Adipocyte (in vitro differentiated cells): ENCODE data around the gene UTS2R.
A peak's percentile ranks its signal among the peaks of the same experiment; 100 is the strongest.

Source experiments
- DNase-seq: peaks from one replicate; pipeline ENCODE4 v3.0.0-alpha.2; 2015; ENCODE audit warnings: low read depth
- H3K27me3 ChIP-seq: replicated peaks from 2 replicates; pipeline ENCODE4 v1.7.0; 2013; ENCODE audit warnings: mild to moderate bottlenecking, low read length, moderate library complexity; ENCODE audit not compliant: control insufficient read depth, insufficient read depth
- H3K36me3 ChIP-seq: 2 replicates; pipeline ENCODE4 v1.7.0; 2013; ENCODE audit warnings: low read length, mild to moderate bottlenecking, moderate library complexity; ENCODE audit not compliant: control insufficient read depth, insufficient read depth, severe bottlenecking
- H3K4me1 ChIP-seq: 2 replicates; pipeline ENCODE4 v1.7.0; 2013; ENCODE audit warnings: mild to moderate bottlenecking, low read length, moderate library complexity; ENCODE audit not compliant: control insufficient read depth, insufficient read depth
- H3K4me3 ChIP-seq: 2 replicates; pipeline ENCODE4 v1.7.0; 2013; ENCODE audit warnings: mild to moderate bottlenecking, low read length, moderate library complexity
- H3K9ac ChIP-seq: 2 replicates; pipeline ENCODE4 v1.7.0; 2013; ENCODE audit warnings: mild to moderate bottlenecking, low read length, moderate library complexity
- H3K9me3 ChIP-seq: 2 replicates; pipeline ENCODE4 v1.7.0; 2013; ENCODE audit warnings: mild to moderate bottlenecking, low read length, moderate library complexity; ENCODE audit not compliant: control insufficient read depth

Gene UTS2R

DNA sequence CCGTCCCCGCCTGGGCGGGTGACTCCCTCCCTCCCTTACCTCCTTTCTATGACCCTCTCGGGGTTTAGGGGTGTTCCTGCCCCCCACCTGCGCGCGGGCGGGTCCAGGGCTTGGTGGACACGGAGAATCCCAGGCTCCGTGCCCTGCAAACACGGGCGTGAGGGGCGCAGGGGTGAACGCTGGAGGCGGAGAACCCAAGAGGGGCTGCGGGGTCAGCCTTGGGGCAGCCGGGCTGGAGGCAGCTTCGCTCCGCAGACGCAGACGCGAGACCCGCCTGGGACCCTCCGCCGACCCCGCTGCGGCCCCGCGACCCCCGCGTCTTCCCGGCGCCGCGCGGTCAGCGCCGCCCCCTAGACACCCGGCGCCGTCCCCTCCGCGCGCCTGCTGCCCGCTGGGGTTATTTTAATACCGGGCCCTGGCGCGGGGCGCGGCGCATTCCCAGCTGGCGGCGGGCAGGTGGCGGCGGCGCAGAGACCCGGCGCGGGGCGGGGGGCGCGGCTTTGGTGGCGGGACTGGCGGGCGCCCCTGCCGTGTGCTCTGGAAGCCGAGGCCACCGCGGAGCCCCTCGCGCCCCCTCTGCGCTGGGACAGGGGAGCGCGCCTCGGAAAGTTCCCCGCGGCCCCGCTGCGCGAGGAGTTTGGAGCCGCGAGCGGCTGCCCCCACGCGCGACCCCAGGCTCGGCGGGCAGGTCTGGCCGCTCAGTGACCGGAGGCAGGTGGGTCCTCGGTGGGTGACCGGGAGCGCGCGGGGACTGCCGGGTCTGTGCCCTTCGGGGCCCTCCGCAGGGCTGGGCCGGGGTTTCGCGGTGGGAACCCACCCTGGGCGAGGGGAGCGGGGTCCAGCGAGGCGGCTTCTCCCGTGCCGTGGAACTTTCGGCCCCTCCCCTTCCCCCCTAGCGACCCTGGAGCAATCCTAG, at the start of gene UTS2R:
Gene UTS2R, plus strand, starts transcription at position 433 of the 916 bp plus-strand sequence. CDS start 2,560 bp downstream, outside the sequence.
- no peak within 1 kb of the TSS for H3K9ac ChIP-seq
- H3K4me1 ChIP-seq, result peaks cover 5% of the 10 kb centered on the region
- H3K4me3 ChIP-seq, result peak within 1 kb of the TSS; percentile 70
- H3K9me3 ChIP-seq, result no peaks in the 10 kb centered on the region
- H3K36me3 ChIP-seq, result no peaks in the 10 kb centered on the region
- peaks cover 43% of the 10 kb centered on the region for H3K27me3 ChIP-seq
- no peak for DNase-seq

DNA sequence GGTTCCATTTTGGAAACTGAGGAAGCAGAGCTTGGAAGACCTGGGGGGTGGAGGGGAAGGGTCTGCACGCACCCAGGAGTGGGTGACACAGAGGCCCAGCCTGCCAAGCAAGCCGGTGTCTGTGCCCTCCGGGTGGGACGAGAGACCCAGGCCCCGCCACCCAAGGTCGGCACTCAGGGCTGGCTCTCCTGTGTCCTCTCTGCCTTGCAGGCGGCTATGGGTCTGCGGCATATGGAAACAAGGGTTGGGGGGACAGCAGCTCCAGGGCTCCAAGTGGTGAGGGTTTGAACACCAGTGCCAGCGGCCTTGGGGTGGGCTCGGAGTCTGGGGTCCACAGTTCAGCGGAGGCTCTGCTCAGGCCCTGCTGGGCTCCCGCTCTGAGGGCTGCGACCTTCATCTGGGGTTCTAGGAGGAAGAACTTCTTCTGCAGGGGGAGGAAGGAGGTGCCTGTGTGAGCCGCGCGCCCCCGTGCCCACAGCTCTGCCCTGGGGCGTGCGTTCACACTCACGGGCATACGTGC, 49.6 kb upstream of the UTS2R start:
- peaks cover 2% of the 10 kb centered on the region for H3K27me3 ChIP-seq
- peaks cover 1% of the 10 kb centered on the region for H3K4me1 ChIP-seq
- H3K36me3 ChIP-seq, result no peaks in the 10 kb centered on the region
- no peak overlapping the region for H3K9ac ChIP-seq
- no peak overlapping the region for H3K4me3 ChIP-seq
- H3K9me3 ChIP-seq, result no peaks in the 10 kb centered on the region
- DNase-seq, result no peak

DNA sequence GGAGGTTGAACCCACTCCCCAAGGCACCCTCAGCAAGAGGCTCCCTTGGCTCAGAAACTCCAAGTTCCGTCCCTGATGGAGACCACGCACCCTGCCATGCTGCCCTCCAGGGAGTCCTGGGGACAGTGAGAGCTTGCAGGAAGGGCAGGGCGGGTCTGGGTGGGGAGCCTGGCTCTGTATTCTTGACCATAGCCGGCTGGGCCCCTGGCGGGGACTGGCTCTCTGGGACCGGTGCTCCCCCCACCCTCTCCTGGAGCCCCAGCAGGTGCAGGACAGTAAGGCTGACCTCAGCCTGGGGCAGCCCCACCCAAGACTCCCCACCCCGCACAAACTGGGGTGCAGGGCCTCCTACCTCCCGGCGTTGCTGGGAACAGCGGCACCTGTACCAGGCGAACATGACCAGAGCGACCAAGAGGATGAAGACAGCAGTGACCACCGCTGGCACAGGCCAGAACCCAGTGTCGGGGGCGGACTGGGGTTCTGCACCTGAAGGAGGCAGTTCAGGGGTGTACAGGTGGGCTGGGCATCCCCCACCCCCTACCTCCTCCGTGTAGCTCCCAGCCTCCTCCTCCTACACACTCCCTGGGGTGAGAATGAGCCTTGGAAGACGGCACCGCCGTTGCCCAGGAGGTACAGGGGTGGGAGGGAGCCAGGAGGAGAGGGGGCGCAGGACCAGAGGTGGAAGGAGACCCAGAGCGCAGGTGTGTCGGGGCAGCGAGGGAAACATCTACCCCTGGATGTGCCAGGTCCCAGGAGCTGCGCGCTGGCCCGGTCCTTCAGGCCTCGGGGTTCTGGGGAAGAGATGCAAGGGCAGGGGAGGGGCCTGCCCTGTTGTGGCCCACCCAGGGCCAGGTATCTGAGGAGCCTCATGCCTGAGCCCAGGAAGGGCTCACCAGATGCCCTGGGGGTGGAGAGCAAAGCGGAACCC, 48.8 kb upstream of the UTS2R start:
- H3K4me3 ChIP-seq, result no peak overlapping the region
- no peaks in the 10 kb centered on the region for H3K27me3 ChIP-seq
- H3K9ac ChIP-seq, result no peak overlapping the region
- H3K4me1 ChIP-seq, result no peaks in the 10 kb centered on the region
- H3K9me3 ChIP-seq, result no peaks in the 10 kb centered on the region
- DNase-seq, result no peak
- no peaks in the 10 kb centered on the region for H3K36me3 ChIP-seq

DNA sequence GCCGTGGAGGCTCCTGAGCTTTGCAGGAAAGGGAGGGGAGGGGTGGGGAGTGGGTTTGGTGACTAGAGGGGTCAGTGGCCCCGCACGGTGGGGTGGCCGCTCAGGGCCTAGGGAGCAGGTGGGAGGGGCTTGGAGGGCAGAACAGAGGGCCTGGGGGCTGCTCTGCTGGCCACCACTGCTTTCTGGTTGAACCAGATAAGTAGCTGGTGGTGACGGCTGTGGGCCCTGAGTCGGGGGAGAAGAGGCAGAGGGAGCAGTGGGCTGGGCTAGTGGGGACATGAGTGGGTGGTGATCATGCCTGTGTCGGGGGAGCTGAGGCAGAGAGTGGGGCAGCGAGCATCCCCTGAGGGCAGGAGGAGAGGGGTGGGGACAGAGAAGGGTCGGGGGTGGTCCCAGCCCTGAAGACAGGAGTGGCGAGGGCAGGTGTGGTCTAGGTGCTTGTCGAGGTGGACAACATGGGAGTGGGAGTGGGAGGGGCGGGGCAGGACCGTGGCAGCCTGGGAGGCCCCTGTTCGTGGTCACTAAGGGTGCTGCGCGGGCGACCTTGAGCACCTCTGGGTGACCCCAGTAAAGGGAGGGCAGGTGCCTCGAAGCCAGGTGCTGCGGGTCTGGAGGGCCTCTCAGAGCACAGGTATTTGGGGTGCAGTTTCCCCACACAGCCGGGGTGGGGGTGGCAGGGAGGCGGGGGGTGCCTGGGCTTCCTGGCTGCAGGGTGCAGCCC, 47.9 kb upstream of the UTS2R start:
- Histone ChIP-seq H3K4me1 (no peaks in the 10 kb centered on the region), H3K9ac (no peak overlapping the region), H3K9me3 (no peaks in the 10 kb centered on the region), H3K36me3 (no peaks in the 10 kb centered on the region), H3K4me3 (no peak overlapping the region), H3K27me3 (no peaks in the 10 kb centered on the region)
- DNase-seq, result no peak

DNA sequence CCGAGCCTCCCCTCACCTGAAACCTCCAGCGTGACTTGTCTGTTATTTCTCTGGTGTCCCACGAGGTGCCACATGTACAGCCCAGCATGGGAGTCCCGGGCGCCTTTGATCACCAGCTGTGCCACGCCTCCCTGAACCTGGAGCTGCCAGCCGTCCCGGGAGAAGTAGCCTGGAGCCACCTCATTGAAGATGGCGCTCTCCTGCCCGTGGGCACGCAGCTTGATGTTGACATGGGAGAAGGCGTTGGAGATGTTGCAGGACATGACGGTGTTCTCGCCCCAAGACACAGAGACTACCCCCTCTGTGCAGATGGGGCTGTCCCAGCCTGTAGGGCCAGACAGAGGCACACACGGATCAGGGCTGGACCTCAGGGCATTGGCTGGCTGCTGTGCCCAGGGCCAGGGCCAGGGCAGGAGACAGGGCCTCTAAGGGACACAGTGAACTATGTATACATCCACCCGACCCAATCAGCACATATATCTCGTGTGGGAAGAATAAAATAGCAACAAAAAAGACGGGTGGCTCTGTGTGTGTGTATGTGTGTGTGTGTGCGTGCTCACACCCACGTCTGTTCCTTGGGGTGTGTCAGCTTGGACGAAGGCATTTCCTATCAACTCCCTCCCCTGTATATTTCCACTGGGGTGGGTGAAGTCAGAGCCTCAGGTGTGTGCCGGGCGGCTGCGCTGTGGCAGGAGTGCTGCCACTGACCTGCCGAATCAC, 46.8 kb upstream of the UTS2R start:
- no peaks in the 10 kb centered on the region for H3K9me3 ChIP-seq
- no peaks in the 10 kb centered on the region for H3K4me1 ChIP-seq
- no peak for DNase-seq
- no peaks in the 10 kb centered on the region for H3K36me3 ChIP-seq
- H3K9ac ChIP-seq, result no peak overlapping the region
- H3K27me3 ChIP-seq, result no peaks in the 10 kb centered on the region
- H3K4me3 ChIP-seq, result no peak overlapping the region

DNA sequence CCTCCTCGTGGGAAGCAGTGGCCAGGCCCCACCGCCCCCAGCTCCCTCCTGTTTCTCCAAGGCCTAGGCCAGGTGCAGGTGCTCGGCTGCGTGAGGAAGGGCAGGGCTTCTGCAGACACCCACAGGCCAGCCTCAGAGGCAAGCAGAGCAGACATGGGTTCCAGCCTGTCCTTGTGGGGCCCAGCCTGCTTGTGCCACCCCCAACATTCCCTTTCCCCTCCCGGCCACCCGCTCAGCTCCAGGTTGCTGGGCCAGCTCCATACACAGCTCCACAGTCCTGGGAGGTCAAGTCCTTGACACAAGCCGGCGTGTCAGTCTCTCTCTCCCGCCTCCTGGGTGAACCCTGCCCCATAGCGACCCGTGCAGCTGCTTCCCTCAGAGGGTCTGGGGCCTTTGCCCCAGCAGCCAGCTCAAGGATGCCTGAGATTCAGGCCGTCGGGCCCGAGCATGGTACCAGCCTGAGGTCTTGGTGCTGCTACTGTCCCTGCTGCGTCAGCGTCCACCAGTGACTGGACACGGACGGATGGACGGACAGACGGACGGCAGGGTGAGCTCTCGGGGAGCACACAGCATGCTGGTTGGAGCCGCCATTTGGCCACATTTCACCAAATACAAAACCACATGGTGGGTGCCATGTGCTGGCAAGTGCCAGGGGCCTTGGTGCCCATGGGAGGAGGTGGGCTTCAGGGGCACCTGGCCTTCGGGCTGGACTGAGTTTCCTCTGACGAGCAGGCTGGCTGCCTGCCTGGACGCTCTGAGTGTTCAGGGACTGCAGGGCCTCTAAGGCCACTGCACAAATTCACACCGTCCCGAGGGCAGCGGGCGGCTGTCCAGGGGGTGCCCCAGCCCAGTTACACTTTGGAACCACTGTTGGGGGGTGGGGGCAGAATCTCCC, 46.0 kb upstream of the UTS2R start:
- DNase-seq, result no peak

DNA sequence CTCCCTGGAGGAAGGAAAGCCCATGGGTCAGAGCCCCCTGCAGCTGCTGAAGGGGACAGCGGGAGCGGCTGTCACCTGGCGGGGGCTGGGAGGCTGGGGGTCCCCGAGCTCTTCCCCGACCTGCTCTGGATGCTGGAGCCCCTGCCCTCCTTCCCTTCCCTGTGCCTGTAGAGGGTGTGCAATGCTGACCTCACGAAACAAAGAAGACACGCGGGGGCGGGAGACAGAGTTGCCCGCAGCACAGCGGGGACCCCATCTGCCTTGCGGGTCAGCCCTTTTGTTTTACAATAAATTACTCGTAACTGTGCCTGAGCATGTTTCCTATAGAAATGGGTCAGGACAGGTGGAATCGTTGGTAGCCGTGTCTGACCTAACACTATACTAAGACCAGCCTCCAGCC, 44.3 kb upstream of the UTS2R start:
- Histone ChIP-seq H3K36me3 (no peaks in the 10 kb centered on the region), H3K4me3 (no peak overlapping the region), H3K4me1 (peaks cover 13% of the 10 kb centered on the region), H3K27me3 (no peaks in the 10 kb centered on the region), H3K9ac (no peak overlapping the region), H3K9me3 (no peaks in the 10 kb centered on the region)
- no peak for DNase-seq

More for the DNA sequence above, 46.0 kb upstream of the UTS2R start:
- no peak overlapping the region for H3K9ac ChIP-seq
- no peaks in the 10 kb centered on the region for H3K9me3 ChIP-seq
- no peaks in the 10 kb centered on the region for H3K27me3 ChIP-seq
- peaks cover 6% of the 10 kb centered on the region for H3K4me1 ChIP-seq
- no peaks in the 10 kb centered on the region for H3K36me3 ChIP-seq
- no peak overlapping the region for H3K4me3 ChIP-seq

DNA sequence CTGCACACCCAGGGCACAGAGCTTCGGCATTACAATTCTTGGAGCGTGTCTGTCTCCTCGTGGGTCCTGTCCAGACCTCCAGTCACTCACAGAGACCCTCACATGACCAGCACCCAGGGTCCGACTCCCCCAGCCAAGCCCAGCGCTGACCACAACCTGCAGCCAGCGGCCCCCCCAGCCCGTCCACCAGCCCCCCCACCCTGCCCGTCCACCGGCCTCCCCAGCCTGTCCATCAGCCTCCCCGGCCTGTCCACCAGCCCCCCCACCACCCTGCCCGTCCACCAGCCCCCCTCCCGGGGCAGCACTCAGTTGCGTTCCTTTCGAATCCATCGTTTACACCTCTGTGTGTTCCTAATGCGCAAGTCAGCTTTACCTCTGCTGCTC, 43.8 kb upstream of the UTS2R start:
- H3K4me1 ChIP-seq, result peaks cover 17% of the 10 kb centered on the region
- H3K27me3 ChIP-seq, result no peaks in the 10 kb centered on the region
- no peak overlapping the region for H3K4me3 ChIP-seq

DNA sequence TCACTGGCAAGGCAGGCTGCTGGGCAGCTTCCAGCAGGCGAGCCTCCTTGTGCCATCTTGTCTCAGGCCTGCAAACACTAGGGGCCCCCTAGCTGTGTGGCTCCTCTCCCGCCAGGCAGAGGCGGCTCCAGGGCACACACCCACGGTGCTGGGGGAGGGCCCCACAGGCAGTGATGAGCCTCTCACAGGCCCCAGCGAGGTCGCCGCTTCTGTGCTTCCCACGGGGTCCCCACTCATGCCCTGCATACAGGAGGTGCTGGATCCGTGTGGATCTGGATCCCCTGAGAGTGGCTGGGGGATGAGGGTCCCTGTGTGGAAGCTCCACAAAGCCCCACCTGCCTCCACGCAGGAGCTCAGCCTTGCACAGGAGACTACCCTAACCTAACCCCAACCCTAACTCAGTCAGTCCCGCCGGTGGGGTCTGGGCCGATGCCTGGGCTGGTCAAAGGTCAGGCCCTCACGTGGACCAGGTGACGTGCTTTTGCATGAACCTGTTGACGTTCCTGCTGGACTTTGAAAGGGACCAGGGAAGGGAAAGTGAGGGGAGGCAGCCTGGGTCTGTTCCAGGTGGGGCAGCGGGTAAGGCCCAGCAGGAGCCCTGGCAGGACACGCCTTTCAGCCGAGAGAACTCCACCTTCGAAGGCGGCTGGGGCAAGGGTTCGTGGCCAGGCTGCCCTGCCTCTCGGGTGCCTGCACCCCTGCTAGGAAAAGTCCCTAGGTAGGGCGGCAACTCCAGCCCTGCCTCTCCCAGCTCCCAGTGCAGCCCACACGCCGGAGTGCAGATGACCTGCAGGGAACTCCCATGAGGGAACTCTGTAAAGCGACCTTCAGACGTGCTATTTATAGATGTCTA, 43.2 kb upstream of the UTS2R start:
- no peak overlapping the region for H3K4me3 ChIP-seq
- H3K27me3 ChIP-seq, result no peaks in the 10 kb centered on the region
- H3K9me3 ChIP-seq, result no peaks in the 10 kb centered on the region
- no peaks in the 10 kb centered on the region for H3K36me3 ChIP-seq
- no peak overlapping the region for H3K9ac ChIP-seq
- peaks cover 20% of the 10 kb centered on the region for H3K4me1 ChIP-seq
- DNase-seq, result no peak

More for the DNA sequence above, 43.8 kb upstream of the UTS2R start:
- H3K36me3 ChIP-seq, result no peaks in the 10 kb centered on the region
- no peaks in the 10 kb centered on the region for H3K9me3 ChIP-seq
- DNase-seq, result no peak
- no peak overlapping the region for H3K9ac ChIP-seq
